ENCODE data around the gene ZNF552.
"Not testable (repeated sequence)": the region's sequence is repeated elsewhere in the genome, so short reads cannot be mapped to it uniquely, and the experiment has no call there.

The ZNF552 gene

GRCh38 chr19:57819475-57820148, 4.9 kb upstream of the ZNF552 start:
- DNase-seq (ENCODE audit: low read depth in 2 of 2), result peak; percentile 77 to 79

GRCh38 chr19:57818378-57818777, 3.7 kb upstream of the ZNF552 start:
- no peak for DNase-seq (ENCODE audit: low read depth in 2 of 2)

- no peak for DNase-seq (ENCODE audit: low read depth in 2 of 2)
These were observed 3.3 kb upstream of the ZNF552 start for GRCh38 chr19:57817976-57818375.

GRCh38 chr19:57816652-57817051, 1.9 kb upstream of the ZNF552 start:
- DNase-seq (ENCODE audit: low read depth in 2 of 2), result no peak

- DNase-seq (ENCODE audit: low read depth in 2 of 2), result no peak
These were observed 748 bp upstream of the ZNF552 start for GRCh38 chr19:57815247-57816075.

GRCh38 chr19:57813919-57814504, 701 bp downstream of the ZNF552 start:
- DNase-seq (ENCODE audit: low read depth in 2 of 2), result no peak

GRCh38 chr19:57812975-57813820, 1.5 kb downstream of the ZNF552 start:
- DNase-seq (ENCODE audit: low read depth in 2 of 2), result not testable (repeated sequence)

- DNase-seq (ENCODE audit: low read depth in 2 of 2), result no peak
These were observed 2.5 kb downstream of the ZNF552 start for GRCh38 chr19:57812226-57812625.

- DNase-seq (ENCODE audit: low read depth in 2 of 2), result not testable (repeated sequence)
These were observed 4.1 kb downstream of the ZNF552 start for GRCh38 chr19:57810410-57811295.

- no peak for DNase-seq (ENCODE audit: low read depth in 2 of 2)
These were observed 7.2 kb downstream of the ZNF552 start for GRCh38 chr19:57807541-57807940.

GRCh38 chr19:57803594-57804325, 11.0 kb downstream of the ZNF552 start:
- DNase-seq (ENCODE audit: low read depth in 2 of 2), result peak; percentile 95 to 96

- no peak for DNase-seq (ENCODE audit: low read depth in 2 of 2)
These were observed 11.5 kb downstream of the ZNF552 start for GRCh38 chr19:57803265-57803593.

GRCh38 chr19:57802269-57802668, 12.4 kb downstream of the ZNF552 start:
- no peak for DNase-seq (ENCODE audit: low read depth in 2 of 2)

- no peak for DNase-seq (ENCODE audit: low read depth in 2 of 2)
These were observed 14.0 kb downstream of the ZNF552 start for GRCh38 chr19:57800696-57801095.

GRCh38 chr19:57796580-57796979, 18.1 kb downstream of the ZNF552 start:
- DNase-seq (ENCODE audit: low read depth in 2 of 2), result not testable (repeated sequence)

- no peak for DNase-seq (ENCODE audit: low read depth in 2 of 2)
These were observed 25.4 kb downstream of the ZNF552 start for GRCh38 chr19:57789288-57789687.

GRCh38 chr19:57788114-57788692, 26.5 kb downstream of the ZNF552 start:
- no peak for DNase-seq (ENCODE audit: low read depth in 2 of 2)

GRCh38 chr19:57786906-57787305, 27.8 kb downstream of the ZNF552 start:
- no peak for DNase-seq (ENCODE audit: low read depth in 2 of 2)

GRCh38 chr19:57786286-57786685, 28.4 kb downstream of the ZNF552 start:
- DNase-seq (ENCODE audit: low read depth in 2 of 2), result no peak
